Cardiac septum (tissue), 1 donor: ENCODE measurements around the gene AXL. TPM values are rescaled to one million over a fixed set of nuclear protein-coding genes. Genes with fewer than 3 reads are reported as not detected.
"Not testable (repeated sequence)": the region's sequence is repeated elsewhere in the genome, so short reads cannot be mapped to it uniquely, and the experiment has no call there.

ENCODE experiments used
- DNase-seq: peaks from one replicate; pipeline ENCODE4 v3.0.0-alpha.2; 2020; ENCODE audit warnings: low spot score
- intact Hi-C: fragments of 100-400 bp; cut with DNase I; formaldehyde crosslinking; loops from one replicate; pipeline ENCODE4 v1.14.0; 2022
- total RNA-seq: library from RNA; stranded (reverse); fragmentation: NEBNext Ultra II Directional; extraction: Animal tissue kit (Norgen Biotek cat#: 25700); gene quantifications from one replicate; pipeline ENCODE4 v1.2.1, GENCODE V29; 2021
- donor health status: DM: no; HTN: no; CAD: no.

The AXL gene
- total RNA-seq, 1 donor from 2014 or later = 13.0 TPM

- intact Hi-C loops = loop anchor here (2.0 to 5.0 kb wide), 4 partner anchors 34 to 163 kb away; partner anchors contain the start of genes B3GNT8 and CCDC97
- peak; percentile 80 for DNase-seq
These were observed 45.8 kb downstream of the AXL start for GRCh38 chr19:41264581-41265394.

- DNase-seq = no peak
These were observed 46.6 kb downstream of the AXL start for GRCh38 chr19:41265395-41266153.

GRCh38 chr19:41269055-41269454, 50.0 kb downstream of the AXL start:
- intact Hi-C loops = no loop called here
- DNase-seq = no peak

More at GRCh38 chr19:41265395-41266153, 46.6 kb downstream of the AXL start:
- intact Hi-C loops = loop anchor here (2.0 kb wide), 2 partner anchors 33 to 45 kb away; partner anchors contain the start of gene CCDC97

- DNase-seq = no peak
- intact Hi-C loops = no loop called here
These were observed 50.5 kb downstream of the AXL start for GRCh38 chr19:41269571-41269970.

DNA sequence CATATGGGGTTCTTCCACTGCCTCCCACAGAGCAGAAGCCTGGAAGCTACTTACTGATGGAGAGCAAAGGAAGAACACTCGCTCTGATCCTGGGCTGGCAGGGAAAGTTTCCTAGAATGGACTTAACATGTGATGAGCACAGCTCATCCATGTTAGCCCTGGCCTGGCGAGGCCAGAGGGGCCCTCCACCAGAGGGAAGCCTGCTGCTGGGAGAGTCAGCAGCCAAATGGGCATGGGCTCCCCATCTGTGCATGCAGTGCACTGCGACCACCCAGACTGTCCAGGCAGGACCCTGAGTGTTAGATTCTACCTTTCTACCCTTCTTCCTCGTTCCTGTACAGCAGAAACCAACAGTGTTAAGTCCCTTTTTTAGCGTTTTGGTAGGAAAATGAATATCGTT, 54.1 kb downstream of the AXL start:
- no peak for DNase-seq
- intact Hi-C loops = no loop called here

DNA sequence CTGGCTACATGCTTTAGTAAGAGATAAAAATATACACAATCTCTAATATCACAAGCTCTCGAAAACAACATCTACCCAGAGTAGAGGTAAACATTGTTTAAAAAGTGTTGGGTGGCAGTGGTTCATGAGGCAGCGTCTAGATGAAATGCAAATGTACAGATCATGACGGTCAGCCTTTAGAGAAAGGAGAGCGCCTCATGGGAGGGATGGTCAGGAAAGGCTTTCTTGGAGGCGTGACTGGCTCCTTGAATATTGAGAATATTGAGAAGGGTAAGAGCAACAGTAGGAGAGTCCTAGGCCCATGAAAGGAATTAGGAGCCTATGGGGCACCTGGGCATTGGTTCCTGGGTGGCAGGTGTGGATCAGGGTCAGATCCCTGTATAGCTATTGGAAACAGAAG, 55.8 kb downstream of the AXL start:
- DNase-seq = no peak
- intact Hi-C loops = no loop called here

- DNase-seq = no peak
- intact Hi-C loops = no loop called here
These were observed 57.2 kb downstream of the AXL start for GRCh38 chr19:41276231-41276630.

DNA sequence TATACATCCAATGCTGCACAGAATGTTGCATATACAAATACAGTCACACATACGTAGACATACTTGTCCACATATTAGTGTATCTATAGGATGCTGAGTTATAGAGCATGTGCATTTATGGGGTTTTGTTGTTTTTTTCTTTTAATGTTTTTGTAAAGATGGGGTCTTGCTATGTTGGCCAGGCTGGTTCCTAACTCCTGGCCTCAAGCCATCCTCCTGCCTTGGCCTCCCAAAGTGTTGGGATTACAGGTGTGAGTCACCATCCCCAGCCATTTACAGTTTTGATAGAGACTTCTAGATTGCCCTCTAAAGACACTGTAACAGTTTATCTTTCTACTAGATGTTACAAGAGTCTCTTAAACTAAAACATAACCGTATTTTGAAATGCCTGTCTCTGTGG, 59.5 kb downstream of the AXL start:
- intact Hi-C loops = no loop called here
- DNase-seq = no peak

DNA sequence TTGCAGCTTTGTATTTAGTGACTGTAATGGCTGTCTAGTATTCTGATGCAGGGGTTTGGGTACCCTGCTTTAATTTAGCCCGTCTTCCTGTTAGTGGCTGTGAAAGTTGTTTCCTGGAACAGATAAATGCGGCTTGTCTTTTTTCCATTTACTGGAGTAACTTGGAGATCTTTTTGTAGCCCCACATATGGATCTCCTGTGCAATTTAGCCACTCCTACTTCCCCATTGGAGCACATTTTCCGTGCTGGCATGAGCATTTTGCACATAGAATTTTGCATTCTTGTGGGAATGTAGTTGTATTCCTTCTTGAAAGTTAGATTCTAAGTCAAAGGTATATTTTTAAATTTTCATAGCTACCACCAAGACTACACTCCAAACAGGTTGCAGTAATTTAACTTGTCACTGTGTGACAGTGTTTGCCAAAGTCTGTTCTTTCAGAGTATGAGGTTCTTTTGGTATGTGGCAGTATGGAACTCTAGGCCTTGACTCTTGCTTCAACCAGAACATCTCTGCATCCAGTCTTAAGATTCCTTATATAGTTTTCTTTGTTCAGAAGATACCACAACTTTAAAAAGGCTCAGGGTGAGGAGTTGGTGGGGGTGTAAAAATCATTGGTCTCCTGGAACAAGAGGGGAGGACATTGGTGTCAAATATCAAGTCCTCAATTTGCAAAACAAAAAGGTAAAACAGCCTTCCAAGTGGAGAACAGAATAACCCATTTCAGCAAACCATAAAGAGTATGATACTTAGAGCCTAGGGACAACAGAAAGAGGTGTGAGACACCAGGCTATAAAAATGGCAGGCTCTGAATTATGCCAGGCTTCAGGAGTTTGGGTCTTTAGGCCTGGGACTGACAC, 69.9 kb downstream of the AXL start:
- intact Hi-C loops = no loop called here
- no peak for DNase-seq

DNA sequence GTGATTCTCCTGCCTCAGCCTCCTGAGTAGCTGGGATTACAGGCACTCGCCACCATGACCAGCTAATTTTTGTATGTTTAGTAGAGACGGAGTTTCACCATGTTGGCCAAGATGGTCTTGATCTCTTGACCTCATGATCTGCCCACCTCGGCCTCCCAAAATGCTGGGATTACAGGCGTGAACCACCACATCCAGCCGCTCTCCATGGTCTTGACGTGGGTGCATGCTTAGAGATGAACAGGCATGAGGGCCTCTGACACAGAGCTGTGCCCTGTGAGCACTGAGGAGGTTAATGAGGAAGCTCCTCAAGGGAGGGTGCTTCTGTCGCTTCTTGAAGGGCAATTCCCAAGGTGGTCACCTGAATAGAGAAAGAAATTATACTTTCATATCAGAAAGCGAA, 70.8 kb downstream of the AXL start:
- DNase-seq, intact Hi-C loops: not testable (repeated sequence)

- no peak for DNase-seq
- intact Hi-C loops = no loop called here
These were observed 75.4 kb downstream of the AXL start for GRCh38 chr19:41294393-41294792.

GRCh38 chr19:41295499-41295898, 76.5 kb downstream of the AXL start:
- no peak for DNase-seq
- intact Hi-C loops = no loop called here

DNA sequence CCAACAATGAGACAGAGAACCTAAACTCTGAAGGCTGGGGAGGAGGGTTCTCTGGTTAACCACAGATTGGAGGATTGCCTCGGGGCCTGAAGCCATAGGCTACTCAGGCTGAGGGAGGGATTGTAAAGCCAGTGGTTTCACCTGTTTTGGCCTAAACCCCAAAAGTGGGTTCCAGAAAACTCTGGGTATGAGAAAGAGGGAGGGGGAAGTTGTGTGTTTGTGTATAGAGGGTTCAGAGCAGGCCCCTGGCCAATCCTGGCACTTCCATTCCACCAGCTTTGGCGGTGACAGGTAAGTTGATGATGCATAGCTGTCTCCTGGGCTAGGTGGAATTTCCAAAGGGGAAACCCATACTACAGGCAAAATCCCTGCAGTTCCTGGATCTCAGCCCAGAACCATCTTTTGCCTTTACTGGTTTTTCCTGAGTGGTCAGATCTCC, 77.4 kb downstream of the AXL start:
- DNase-seq = no peak
- intact Hi-C loops = no loop called here

GRCh38 chr19:41297628-41298347, 78.8 kb downstream of the AXL start:
- DNase-seq = no peak
- intact Hi-C loops = loop anchor here (2.0 kb wide), 1 partner anchor 33 kb away; the partner anchor contains the start of gene HNRNPUL1

- intact Hi-C loops = loop anchor here (2.0 kb wide), 1 partner anchor 34 kb away; the partner anchor contains the start of gene HNRNPUL1
- DNase-seq = peak; percentile 86
These were observed 79.4 kb downstream of the AXL start for GRCh38 chr19:41298348-41298964.

GRCh38 chr19:41299046-41299754, 80.2 kb downstream of the AXL start:
- intact Hi-C loops = loop anchor here (2.0 kb wide), 1 partner anchor 34 kb away; the partner anchor contains the start of gene HNRNPUL1
- no peak for DNase-seq

GRCh38 chr19:41299755-41300089, 80.7 kb downstream of the AXL start:
- intact Hi-C loops = loop anchor here (2.0 kb wide), 1 partner anchor 35 kb away; the partner anchor contains the start of gene HNRNPUL1
- no peak for DNase-seq

GRCh38 chr19:41300555-41300954, 81.5 kb downstream of the AXL start:
- intact Hi-C loops = no loop called here
- DNase-seq = no peak
